CD4-positive, alpha-beta T cell treated with Interleukin-17A for 4 hours (primary cell): ENCODE results near the gene CCL13.

ENCODE experiments used
- DNase-seq: peaks from one replicate; pipeline ENCODE4 v3.0.0-alpha.2; 2020; ENCODE audit warnings: mixed read lengths

Gene CCL13

DNA sequence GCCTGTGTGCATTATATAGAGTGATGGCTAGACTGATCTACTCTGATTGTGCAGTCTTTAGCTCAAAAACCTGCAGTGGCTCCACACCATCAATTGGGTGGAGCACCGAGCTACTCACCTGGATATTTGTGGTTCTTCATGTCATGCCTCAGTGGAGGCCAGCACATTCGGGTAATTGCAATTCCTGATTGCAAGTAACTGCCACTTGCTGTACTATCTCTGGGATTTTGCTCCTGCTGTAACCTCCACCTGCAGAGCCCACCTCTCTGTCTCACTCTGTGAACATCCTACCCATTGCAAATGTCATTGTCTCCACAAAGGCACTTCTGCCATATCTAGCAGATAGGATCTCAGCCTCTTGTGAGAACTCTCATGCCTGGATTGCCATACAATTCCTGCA lies 8.5 kb downstream of the CCL13 start:
- DNase-seq: no peak

DNA sequence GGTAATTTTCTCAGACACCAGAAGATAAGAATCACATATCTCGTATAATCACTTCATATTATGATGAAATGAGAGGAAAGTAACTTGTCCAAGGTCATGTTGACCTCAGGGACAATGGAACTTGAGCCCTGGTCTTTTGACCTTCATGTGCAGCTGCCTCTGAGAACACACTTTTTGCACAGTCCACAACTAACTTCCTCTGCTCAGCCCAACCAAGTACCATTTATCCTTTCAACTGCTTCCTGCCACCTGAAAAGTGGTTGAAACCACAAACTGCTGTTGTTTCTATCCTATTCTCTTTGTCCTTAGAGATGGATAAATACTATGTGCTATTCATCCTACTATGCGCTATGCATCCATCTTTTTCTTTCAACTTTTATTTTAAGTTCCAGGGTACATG lies 9.1 kb downstream of the CCL13 start:
- DNase-seq: no peak

DNA sequence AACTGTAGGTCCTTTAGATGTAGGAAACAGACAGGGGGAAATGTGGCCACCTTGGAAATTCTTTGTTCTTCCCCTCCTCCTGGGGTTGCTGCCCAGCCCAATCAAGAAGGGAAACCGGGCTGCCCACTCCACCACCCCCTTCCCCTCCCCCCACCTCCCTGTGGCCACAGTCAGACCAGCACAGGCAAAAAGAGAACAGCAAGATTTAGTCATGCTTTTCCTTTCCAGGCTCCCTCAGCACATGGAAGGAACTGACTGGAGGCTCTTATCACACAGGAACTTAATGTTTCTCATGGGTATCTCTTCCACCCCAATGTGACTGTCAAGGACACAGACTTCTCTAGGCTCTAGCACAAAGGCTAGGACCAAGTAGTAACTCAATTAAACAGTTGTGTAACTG lies 9.7 kb downstream of the CCL13 start:
- no peak for DNase-seq

DNA sequence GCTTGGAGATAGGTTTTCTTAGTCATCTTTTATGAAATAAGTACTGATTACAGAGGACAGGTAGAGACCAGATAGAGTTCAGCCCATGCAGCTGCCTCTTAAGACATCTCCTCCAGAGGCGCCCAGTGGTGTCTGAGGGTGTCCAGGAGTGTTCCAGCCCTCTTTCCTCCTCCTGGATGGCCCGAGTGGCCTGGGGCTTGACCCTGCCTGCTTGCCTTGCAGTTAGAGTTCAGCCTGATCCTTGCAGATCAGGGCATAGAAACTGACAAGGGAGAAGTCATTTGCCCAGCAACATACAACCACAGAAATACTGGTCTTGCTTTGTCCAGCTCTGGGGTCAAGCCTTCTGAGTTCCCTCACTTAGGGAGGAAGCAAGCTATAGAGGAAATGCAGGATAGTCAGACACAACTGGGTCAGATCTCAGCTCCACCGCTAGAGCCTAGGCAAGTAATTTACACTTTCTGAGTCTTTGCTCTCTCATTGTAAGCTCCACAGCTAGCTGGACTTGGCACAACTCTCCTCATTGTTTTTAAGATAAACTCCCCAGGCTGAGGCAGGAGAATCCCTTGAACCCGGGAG lies 10.3 kb downstream of the CCL13 start:
- no peak for DNase-seq

DNA sequence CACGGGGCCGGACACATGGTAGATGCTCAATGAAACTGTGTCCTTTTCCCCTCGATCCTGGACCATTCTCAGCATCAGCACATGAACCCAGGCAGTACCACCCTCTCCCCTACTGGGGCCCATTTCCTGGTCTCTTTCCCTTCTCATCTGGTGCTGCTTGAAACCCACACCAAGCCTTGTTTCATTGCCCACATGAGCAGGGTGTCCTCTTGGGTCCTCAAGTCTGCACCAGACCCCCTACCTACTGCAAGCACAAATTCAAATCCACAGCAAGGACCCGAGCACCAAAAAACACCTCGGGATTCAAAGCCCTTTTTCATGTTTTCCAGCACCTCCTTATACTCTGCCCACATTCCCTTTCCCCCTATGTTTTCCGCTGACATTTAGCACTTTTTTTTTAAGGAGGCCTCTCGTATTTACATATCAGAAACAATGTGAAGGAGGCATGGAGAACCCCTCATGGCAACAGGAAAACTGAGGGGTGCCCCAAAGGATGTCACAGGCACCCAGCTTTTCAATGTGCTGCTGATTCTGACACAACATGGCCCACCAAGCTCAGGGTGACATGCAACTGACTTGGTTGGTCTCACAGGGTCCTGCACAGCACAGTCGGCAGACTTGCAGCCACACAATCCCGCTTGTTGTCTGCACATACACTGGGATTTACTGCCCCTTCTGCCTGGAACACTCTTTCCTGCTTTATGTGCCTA lies 11.4 kb downstream of the CCL13 start:
- no peak for DNase-seq

DNA sequence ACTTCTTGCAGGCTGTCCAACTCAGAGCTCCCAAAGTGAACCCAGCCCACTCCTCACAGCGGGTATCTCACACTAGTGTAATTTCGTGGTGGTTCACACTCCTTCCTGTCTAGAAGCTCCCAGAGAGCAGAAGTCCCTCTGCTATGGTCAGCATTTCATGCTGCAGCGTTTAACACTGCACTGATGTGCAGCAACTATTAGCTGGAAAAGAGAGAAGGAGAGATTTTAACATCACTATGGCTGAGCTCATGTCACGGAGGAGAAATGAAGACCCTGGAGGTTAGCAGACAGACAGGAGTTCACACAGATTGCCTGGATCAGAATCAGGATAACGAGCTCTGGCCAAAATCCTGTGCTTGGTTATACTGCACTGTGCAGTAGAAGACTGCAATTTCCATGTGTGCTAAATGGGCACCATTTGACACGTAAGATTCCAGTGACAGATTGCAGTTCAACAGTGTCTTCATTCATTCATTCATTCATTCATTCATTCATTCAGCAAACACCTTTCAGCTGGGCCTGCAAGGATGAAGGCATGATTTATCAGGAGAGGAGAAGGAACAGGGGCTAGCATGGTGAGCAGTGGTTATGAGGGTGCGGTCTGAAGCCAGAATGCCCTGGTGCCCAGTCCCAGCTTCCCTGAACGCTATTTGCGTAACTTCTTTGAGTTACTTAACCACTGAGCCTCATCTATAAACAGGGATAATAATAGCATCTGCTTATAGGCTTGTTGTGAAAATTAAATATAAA lies 12.1 kb downstream of the CCL13 start:
- no peak for DNase-seq

DNA sequence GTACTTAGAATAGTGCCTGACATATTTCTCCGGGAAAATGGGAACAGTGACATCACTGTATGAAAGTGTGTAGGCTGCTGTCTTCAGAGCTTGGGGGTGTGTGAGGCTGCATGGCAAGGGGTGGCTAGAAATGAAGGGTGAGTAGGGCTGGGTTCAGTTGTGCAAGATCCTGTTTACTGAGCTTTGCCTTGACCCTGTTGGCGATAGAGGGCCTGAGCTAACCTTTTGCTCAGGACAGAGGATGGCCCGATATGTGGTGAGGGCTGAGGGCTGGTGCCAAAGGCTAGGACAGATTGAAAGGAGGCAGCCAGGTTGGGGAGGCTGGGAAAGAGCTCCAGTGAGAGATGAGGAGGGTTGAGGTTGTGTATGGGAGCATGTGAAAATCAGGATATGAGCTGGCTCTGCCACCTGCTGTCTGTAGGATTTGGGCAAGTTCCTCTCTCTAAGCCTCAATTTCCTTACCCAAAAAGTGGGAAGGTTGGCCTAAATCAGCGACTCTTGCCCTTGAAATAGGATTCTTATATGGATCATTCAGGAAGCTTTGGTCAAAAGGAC lies 12.7 kb downstream of the CCL13 start:
- no peak for DNase-seq

DNA sequence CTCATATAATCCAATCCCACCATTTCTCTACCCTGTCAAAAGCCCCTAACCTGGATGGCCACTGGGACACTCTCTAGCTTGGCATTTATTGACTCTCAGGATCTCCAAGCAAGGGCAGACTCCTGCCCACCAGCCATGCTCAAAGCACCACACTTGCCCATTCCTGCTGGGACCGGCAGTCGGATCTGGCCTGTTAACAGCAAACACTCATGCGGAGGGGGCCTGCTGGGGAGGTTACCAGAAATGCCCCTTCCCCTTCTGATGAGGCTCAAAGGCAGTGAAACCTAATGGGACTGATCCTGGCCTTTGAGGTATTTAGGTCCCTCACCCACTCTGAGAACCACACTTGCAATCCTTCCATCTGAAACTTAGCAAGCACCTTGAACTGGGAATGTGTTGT lies 13.3 kb downstream of the CCL13 start:
- DNase-seq: no peak

DNA sequence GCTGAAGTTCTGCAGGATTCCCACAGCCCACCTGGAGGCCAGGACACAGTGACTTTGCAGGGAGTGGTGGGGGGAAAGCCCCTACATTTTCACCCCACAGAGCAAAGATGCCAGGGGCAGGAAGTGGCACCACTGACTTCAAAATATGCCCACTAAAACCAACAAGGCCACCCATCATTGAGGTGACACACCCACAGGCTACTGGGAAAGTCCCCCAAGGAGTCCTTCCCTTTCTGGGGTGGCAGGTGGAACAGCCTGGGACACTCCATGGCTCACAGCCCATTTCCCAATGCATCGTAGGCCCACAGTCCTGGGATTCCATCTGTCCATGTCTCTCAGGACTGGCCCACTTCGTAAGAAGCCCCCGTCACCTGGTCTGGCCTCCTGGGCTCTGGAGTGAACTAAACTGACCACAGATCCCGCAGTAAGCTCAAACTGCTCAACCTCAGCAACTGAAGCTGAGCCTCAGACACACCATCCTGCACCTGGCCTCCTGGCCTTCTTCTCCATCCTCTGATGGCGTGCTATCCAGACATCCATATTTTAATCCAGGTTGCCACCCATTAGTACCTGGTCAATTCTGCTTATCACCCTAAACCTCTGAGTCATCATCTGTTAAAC lies 14.2 kb downstream of the CCL13 start:
- no peak for DNase-seq

DNA sequence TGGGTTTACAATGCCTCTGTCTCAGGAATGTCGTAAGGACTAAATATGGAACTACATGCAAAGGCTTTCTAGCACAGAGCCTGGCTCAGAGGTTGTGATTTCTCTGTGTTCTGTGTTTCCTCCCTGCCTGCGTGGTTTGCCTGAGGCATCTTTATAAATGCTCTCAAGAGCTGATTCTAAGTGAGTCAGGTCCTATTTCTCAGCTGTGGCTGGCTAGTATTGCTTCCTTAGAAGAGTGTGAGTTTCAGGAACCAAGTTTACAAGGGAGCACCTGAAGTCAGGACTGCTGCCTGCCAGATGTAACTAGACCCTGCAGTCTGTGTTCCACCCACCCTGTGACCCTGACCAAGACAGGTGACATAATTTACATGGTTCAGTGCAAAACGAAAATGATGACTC lies 14.7 kb downstream of the CCL13 start:
- DNase-seq: no peak

DNA sequence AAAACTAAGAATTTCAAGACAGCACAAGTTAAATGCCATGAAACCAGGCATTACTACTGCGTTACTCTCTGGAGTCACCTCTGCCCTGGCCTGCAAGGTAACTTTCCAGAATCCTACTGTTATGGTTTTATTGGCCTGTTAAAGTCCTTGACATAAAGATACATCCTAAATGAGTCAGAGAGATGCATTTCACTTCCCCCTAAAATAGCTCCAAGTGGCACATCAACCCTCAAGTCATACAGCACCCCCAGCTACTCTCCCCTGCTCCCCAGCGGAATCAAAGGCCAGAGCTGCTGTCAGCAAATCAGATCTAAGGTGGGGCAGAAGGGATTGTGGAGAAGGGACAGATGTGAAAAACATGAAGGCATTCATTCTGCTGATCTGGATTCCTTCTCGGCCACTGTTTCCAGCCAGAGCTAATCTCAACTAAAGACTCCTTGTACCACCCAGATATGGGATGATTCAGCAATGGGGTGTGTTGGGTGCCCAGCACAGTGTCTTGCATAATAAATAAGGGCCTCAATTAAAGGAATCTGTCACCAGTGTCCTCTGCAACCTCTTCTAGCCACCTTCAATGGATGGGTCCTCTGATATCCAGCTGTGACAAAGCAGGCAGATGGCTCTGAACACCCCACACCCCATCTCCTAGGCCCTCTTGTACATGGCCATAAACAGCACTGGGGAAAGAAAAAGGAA lies 15.3 kb downstream of the CCL13 start:
- no peak for DNase-seq

DNA sequence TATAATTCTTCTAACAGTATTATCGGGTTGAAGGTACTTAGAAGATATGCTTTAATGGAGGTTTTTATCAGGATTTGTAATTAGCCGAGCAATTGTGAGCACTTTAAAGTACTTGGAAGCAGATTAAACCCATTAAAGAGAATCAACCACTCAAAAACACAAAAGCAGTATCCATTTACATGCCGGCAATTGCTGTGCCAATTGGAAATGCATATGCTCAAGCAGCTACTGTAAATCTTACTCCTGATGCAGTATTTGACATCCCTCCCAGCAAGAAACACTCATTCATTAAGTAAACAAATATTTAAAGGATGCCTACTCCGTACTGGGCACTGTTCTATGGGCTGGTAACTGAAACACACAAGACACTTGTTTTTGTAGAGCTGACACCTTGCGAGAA lies 18.2 kb downstream of the CCL13 start:
- no peak for DNase-seq

DNA sequence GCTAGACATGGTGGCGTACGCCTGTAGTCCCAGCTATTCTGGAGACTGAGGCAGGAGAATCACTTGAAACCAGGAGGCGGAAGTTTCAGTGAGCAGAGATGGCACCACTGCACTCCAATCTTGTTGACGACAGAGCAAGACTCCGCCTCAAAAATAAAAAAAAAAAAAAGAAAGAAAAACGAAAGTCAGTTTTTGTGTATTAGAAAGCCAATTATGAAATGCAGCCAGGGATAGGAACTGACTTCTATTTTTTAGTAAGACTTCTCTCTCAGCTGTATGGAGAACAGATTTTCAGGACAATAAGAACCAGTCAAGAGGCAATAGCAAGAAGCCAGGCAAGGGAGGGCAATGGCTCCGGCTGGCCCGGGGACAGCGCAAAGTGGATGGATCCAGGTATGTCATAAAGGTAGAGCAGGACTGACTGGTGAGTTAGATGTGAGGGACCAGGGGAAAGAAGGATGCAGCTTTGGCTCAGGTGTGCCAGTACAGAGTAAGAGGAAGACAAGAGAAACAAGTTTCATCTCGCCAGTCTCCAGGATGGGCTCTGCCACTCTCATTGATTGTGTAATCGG lies 19.2 kb downstream of the CCL13 start:
- DNase-seq: no peak

DNA sequence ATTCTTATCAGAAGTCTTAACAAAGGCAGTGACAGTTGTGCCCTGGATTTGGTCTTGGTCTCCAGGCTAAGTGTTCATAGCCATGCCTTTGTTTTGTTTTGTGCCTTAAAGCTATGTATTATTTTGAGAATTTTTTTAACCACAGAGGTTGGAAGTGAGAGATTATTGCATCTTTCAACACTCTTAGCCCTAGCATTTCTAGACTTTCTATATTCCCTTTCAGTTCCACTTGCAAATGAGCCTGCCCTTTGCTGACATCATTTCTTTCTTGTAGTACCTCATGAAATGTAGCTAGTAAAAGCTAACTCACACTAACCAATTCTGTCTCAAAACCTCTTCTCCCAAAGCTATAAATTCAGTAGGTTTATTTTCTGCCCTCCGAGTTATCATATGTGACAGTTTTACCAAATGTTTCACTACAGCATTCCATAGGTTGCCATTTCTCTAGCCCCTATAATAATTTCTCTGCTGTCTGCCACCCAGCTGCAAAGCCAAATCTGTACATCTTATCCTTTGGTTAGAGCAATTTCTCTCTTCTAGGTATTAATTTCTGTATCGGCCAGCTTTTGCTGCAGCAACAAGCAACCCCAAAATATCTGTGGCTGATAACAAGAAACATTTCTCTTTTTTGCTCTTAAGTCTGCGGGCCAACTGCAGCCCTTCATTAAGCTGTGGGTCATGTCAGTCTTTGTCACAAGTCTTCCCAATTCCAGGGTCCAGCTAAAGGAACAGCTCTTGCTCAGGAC lies 21.0 kb downstream of the CCL13 start:
- no peak for DNase-seq

DNA sequence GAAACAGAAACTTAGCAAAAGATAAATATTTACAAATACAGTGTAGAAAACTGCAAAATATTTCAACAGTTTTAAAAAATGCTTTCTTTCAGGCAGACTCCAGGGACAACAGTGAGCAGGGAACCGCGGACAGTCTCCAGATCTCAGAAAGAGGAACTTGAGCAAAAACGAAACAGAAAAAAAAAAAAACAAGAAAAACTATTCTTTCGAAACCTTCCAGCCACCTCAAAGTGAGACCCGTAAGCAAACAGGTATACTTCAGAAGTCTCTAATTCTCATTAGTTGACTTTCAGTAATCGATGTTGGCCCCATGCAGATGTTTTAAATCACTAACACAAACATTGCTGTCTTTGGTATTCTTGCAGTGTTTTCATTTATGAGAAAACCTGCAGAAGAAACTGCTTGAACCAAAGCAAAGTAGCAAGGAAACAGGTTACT lies 22.4 kb downstream of the CCL13 start:
- DNase-seq: no peak

DNA sequence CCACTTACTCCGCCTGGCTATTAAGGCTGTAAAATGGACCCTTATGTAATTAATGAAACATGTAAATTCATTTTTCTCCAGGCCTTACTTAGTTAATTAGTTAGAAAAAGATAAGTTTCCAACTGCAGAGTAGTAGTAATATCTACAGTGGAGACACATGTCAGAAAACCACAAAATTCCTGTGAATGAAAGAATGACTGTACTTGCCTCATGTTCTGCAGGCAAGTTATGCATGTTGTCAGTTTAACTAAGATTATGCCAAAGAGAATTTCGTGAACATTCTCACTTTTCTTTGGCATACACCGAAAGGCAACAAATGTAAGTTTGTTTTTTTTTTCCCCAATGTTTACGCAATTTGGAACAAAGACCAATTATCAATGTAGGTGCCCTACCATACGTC lies 23.6 kb downstream of the CCL13 start:
- DNase-seq: no peak

DNA sequence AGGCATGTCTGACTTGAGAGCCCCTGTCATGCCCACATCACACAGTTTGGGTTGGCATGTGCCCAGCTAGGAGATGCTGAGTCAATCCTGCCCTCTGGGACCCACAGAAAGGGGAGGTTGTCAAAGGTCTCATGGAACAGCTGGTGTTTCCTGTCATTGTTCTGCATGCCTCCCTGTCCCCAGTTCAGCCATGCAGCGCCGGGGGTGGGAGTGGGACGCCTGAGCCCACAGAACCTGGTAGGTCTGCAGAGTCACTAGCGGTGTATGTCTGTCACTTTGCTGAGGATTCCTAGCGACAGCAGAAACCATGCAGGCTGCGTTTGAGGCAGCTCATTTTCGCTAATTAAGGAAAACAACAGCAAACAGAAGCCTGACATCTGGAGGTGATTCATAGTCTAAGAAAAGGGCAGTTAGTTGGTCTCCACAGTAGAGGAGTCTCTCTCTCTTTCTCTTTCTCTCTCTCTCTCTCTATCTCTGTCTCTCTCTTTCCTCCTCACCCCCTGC lies 26.4 kb downstream of the CCL13 start:
- no peak for DNase-seq

DNA sequence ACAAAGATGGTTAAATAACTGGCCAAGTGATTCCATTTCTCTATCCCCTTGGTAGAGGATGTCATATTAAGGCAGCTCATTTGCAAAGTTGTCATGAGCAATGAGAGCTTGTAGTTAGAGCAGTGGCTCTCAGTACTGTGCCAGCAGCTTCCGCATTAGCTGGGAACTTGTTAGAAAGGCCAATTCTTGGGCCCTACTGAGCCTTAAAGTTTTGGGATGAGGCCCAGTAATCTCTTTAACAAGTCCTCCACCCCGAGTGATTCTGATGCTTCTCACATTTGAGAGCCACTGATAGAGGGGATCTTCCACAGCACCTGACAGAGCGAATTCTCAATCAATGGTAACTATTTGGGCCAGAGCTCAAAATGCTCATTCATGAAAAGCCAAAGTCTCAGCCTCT lies 26.9 kb downstream of the CCL13 start:
- DNase-seq: no peak

DNA sequence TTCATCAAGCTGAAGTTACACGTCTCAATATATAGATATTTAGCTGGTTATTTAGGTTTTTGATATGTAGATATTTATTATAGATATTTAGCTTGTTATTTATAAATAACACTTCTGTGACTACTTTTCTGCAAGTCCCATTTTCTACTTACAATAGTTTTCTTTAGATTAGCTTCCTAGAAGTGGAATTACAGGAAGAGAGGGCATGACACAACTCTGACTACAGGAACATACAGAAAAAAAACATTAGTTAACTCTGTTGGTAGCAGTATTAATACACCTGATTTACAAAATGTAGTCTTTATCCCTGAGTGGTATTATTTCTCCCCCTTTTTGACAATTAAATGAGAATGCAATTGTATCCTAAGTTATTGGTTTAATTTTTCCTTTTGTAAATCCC lies 28.0 kb downstream of the CCL13 start:
- no peak for DNase-seq

DNA sequence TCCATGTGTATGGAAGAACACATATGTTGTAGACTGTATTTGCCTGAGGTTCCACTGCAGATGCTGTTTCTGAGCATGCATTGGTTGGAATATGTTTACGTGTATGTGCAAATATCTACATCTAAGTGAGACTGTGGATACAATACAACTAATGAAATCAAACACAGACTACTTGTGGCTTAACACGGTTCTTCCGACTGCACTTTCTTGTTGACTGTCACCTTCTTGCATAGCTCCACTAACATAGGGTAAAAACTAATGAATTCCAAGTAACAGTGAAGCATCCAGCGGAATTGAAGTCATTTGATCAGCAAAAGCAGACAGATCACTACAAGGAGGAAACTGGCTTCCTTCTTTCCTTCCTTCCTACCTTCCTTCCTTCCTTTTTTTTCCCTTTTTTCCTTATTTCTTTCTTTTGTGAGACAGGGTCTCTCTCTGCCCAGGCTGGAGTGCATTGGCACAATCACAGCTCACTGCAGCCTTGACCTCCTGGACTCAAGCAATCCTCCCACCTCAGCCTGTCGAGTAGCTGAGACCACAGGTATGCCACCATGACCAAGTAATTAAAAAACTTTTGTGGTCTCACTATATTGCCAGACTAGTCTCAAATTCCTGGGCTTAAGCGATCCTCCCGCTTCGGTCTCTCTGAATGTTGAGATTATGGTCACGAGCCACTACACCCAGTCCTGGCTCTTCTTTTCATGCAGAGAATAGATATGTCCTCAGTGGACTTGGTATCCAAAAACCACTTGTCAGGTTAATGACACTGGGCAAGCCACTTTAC lies 28.7 kb downstream of the CCL13 start:
- DNase-seq: no peak

DNA sequence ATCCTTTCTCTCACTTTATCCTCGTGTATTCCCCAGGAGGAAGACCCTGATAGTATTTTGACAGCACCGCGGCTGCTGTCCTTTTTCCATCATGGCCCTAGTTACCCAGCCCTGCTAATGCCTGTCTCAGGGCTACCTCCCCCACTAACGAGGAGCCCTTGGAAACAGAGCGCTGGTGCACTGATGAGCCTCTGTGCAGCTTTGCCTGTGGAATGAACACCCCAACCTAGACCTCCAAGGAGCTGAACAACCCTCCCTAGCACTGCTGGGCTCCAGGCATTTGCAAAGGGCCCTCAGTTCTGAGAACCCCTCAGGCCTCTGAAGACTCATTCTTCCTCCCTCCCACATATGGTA lies 30.0 kb downstream of the CCL13 start:
- no peak for DNase-seq
